HG03159 (cell line): ENCODE measurements around the gene CDC42EP4.
"Not testable (repeated sequence)": the region's sequence is repeated elsewhere in the genome, so short reads cannot be mapped to it uniquely, and the experiment has no call there.

ENCODE experiments used
- ATAC-seq: cut with Tn5 transposase; IDR thresholded peaks from one replicate; pipeline ENCODE4 v1.9.1; 2021; ENCODE audit warnings: mild to moderate bottlenecking, moderate library complexity; ENCODE audit not compliant: unreplicated experiment

The CDC42EP4 gene

GRCh38 chr17:73283250-73283649 is 28.6 kb downstream of the CDC42EP4 start:
- no peak for ATAC-seq

- no peak for ATAC-seq
Measured at GRCh38 chr17:73282629-73283028, 29.2 kb downstream of the CDC42EP4 start.

GRCh38 chr17:73281928-73282327 is 29.9 kb downstream of the CDC42EP4 start:
- peak; percentile 85 for ATAC-seq

- ATAC-seq, result no peak
Measured at GRCh38 chr17:73280191-73280590, 31.6 kb downstream of the CDC42EP4 start.

- ATAC-seq, result no peak
Measured at GRCh38 chr17:73279704-73280103, 32.1 kb downstream of the CDC42EP4 start.

GRCh38 chr17:73278465-73279453 is 33.0 kb downstream of the CDC42EP4 start:
- ATAC-seq, result no peak

- no peak for ATAC-seq
Measured at GRCh38 chr17:73278049-73278464, 33.7 kb downstream of the CDC42EP4 start.

- ATAC-seq, result no peak
Measured at GRCh38 chr17:73274490-73274889, 37.3 kb downstream of the CDC42EP4 start.

- no peak for ATAC-seq
Measured at GRCh38 chr17:73272906-73273218, 38.9 kb downstream of the CDC42EP4 start.

GRCh38 chr17:73271072-73271471 is 40.7 kb downstream of the CDC42EP4 start:
- ATAC-seq, result peak; percentile 91

GRCh38 chr17:73269791-73270190 is 42.0 kb downstream of the CDC42EP4 start:
- no peak for ATAC-seq

GRCh38 chr17:73269329-73269615 is 42.5 kb downstream of the CDC42EP4 start:
- ATAC-seq, result no peak

GRCh38 chr17:73268582-73269328 is 43.0 kb downstream of the CDC42EP4 start:
- ATAC-seq, result no peak

GRCh38 chr17:73267648-73268537 is 43.9 kb downstream of the CDC42EP4 start:
- no peak for ATAC-seq

- no peak for ATAC-seq
Measured at GRCh38 chr17:73266796-73267195, 45.0 kb downstream of the CDC42EP4 start.

GRCh38 chr17:73265646-73266640 is 45.9 kb downstream of the CDC42EP4 start:
- ATAC-seq, result no peak

GRCh38 chr17:73264448-73264847 is 47.4 kb downstream of the CDC42EP4 start:
- not testable (repeated sequence) for ATAC-seq

GRCh38 chr17:73262676-73263642 is 48.8 kb downstream of the CDC42EP4 start:
- no peak for ATAC-seq
